ENCODE data around the gene NUP210L.

NUP210L gene

DNA sequence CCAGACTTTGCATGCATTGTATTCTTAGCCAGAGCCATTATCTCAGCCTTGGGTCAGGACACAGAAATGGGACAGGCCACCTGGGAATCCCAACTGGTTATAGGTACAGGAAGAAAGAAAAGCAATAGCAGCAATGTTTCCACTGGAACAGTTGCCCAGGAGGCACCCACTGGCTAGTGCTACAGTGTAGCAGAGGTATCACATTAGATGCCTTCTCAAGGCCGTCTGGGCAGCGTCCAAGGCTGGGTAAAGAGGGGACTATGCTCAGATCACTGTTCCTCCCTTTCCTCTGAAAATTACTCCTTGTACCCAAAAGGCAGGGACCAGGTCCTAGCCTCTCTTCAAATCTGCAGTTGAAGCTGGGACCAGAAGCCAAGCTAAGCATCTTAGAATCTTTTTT lies 184.5 kb downstream of the NUP210L start:
- ChIA-PET POLR2A (interaction anchor here (0.5 to 1.3 kb wide), 4 partner anchors 20 to 364 kb away, joined by 4 to 9 read pairs (median 6); partner anchors contain the start of gene RPS27), CTCF (no interaction called here)
- TF ChIP-seq, protein P1, sequence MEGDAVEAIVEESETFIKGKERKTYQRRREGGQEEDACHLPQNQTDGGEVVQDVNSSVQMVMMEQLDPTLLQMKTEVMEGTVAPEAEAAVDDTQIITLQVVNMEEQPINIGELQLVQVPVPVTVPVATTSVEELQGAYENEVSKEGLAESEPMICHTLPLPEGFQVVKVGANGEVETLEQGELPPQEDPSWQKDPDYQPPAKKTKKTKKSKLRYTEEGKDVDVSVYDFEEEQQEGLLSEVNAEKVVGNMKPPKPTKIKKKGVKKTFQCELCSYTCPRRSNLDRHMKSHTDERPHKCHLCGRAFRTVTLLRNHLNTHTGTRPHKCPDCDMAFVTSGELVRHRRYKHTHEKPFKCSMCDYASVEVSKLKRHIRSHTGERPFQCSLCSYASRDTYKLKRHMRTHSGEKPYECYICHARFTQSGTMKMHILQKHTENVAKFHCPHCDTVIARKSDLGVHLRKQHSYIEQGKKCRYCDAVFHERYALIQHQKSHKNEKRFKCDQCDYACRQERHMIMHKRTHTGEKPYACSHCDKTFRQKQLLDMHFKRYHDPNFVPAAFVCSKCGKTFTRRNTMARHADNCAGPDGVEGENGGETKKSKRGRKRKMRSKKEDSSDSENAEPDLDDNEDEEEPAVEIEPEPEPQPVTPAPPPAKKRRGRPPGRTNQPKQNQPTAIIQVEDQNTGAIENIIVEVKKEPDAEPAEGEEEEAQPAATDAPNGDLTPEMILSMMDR (IDR thresholded peaks at IDR 0.05; ENCODE audit: control extremely low read depth, extremely low read depth, low read depth, missing control alignments) = no peak
- no peak for DNase-seq (ENCODE audit: extremely low spot score)

- DNase-seq (ENCODE audit: extremely low spot score) = no peak
- ChIA-PET POLR2A (interaction anchor here (0.7 to 4.2 kb wide), 3 partner anchors 8 to 179 kb away, joined by 3 to 31 read pairs (median 5); partner anchors contain the start of genes DENND4B and JTB), CTCF (interaction anchor here (0.7 to 4.6 kb wide), 5 partner anchors 9 to 366 kb away, joined by 3 to 30 read pairs (median 10); partner anchors contain the start of genes JTB and RAB13)
- TF ChIP-seq, protein P1 (IDR thresholded peaks at IDR 0.05; ENCODE audit: control extremely low read depth, extremely low read depth, low read depth, missing control alignments) = no peak
Measured at GRCh38 chr1:153968972-153969371, 185.9 kb downstream of the NUP210L start.

DNA sequence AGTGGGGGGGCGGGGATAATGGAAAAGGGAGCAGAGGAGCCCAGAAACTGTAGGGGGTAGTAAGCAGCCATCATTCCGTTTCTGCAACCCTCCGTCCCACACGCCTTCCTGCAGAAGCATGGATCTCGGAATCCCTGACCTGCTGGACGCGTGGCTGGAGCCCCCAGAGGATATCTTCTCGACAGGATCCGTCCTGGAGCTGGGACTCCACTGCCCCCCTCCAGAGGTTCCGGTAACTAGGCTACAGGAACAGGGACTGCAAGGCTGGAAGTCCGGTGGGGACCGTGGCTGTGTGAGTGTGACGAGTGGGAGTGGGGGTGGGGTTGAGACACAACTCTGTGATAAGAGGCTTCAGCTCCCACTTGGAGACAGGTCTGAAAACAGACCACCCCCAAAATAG lies 186.5 kb downstream of the NUP210L start:
- POLR2A ChIA-PET = interaction anchor here (1.0 to 4.2 kb wide), 4 partner anchors 8 to 23 kb away, joined by 3 to 31 read pairs (median 14); partner anchors contain the start of genes DENND4B, JTB and RPS27
- DNase-seq (ENCODE audit: extremely low spot score) = no peak

DNA sequence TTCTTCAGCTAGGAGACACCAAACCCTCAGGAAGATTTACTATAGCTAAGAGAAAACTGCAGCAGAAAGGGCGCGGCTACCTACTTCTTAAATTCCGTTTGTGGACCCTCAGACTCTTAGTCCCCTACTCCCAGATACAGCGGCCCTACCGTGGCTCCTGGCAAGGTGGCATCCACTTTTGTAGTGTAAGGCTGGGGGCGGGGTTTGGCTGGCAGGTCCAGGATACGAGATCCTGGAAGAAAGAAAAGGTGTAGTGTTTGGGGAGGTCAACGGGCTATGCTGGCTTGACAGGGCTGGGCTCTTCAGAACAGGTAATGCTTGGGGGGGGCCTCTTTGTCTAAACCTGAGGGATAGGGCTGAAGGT lies 186.9 kb downstream of the NUP210L start:
- TF ChIP-seq, protein P1 (IDR thresholded peaks at IDR 0.05; ENCODE audit: control extremely low read depth, extremely low read depth, low read depth, missing control alignments) = no peak
- DNase-seq (ENCODE audit: extremely low spot score) = no peak
- ChIA-PET POLR2A (interaction anchor here (0.5 to 4.2 kb wide), 8 partner anchors 9 to 304 kb away, joined by 3 to 31 read pairs (median 4); partner anchors contain the start of genes CRTC2, JTB and RPS27), CTCF (interaction anchor here (0.9 to 4.6 kb wide), 13 partner anchors 9 to 291 kb away, joined by 3 to 30 read pairs (median 5); partner anchors contain the start of genes CRTC2, DENND4B, JTB and RAB13)

More for the DNA sequence above, 186.5 kb downstream of the NUP210L start:
- TF ChIP-seq, protein P1 (IDR thresholded peaks at IDR 0.05; ENCODE audit: control extremely low read depth, extremely low read depth, low read depth, missing control alignments) = no peak
- CTCF ChIA-PET = interaction anchor here (0.7 to 4.6 kb wide), 9 partner anchors 9 to 367 kb away, joined by 3 to 30 read pairs (median 9); partner anchors contain the start of genes DENND4B, JTB and RAB13

- ChIA-PET POLR2A (interaction anchor here (0.5 to 4.2 kb wide), 10 partner anchors 9 to 303 kb away, joined by 3 to 31 read pairs (median 4); partner anchors contain the start of genes CRTC2, DENND4B, JTB and RPS27), CTCF (interaction anchor here (0.7 to 4.6 kb wide), 15 partner anchors 9 to 290 kb away, joined by 3 to 30 read pairs (median 5); partner anchors contain the start of genes CRTC2, DENND4B, JTB and RAB13)
- peak; percentile 91 for DNase-seq (ENCODE audit: extremely low spot score)
- TF ChIP-seq, protein P1 (IDR thresholded peaks at IDR 0.05; ENCODE audit: control extremely low read depth, extremely low read depth, low read depth, missing control alignments) = peak; percentile 59
Measured at GRCh38 chr1:153967107-153967999, 187.5 kb downstream of the NUP210L start, which contains the start of gene CREB3L4. Gene CREB3L4, plus strand, starts transcription at chr1:153967902. Its CDS starts 624 bp downstream, at chr1:153968526.

DNA sequence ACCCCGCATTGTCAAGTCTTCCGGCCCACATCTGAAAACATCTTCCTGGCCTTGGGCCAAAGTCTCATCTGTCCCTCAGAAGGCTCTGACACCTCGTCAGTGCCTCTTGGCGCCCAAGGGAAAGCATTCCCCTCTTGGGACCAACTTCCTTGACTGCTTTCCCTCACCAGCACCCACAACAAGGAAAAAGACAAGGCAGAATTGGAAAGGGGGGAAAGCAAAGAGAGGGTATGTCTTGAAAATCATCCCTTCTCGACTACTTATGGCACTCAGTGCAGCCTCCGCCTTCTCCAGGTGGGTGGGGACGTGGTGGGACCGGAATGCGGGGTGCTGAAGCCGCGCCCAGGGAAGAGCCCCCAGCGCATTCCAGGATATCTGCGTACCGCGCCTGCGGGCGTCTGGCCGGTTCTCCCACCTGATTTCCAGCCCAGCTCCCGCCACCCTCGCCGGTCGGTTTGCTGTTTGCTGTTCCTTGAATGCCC lies 191.0 kb downstream of the NUP210L start:
- POLR2A ChIA-PET = interaction anchor here (1.5 to 2.1 kb wide), 4 partner anchors 11 to 27 kb away, joined by 4 to 14 read pairs (median 5); partner anchors contain the start of genes JTB and RPS27
- TF ChIP-seq, protein P1 (IDR thresholded peaks at IDR 0.05; ENCODE audit: control extremely low read depth, extremely low read depth, low read depth, missing control alignments) = no peak
- CTCF ChIA-PET = interaction anchor here (0.7 to 4.3 kb wide), 10 partner anchors 9 to 611 kb away, joined by 3 to 23 read pairs (median 4); partner anchors contain the start of genes DENND4B, JTB, RAB13 and RPS27
- DNase-seq (ENCODE audit: extremely low spot score) = no peak
